K562 (cell line): ENCODE measurements around the gene CD46. TPM values are rescaled to one million over a fixed set of nuclear protein-coding genes. Genes with fewer than 3 reads are reported as not detected.
A peak's percentile ranks its signal among the peaks of the same experiment; 100 is the strongest.

Experiments used
- BCL6 ChIP-seq: fragments of 250-450 bp; sonication (Bioruptor Pico); IDR thresholded peaks from 2 replicates; pipeline ENCODE4 v1.4.0; 2020
- CREB1 ChIP-seq, 2 experiments: sonication (generic) in 1 of 2; formaldehyde crosslinking in 1 of 2; IDR thresholded peaks; 2 replicates each; pipeline versions ENCODE4 v1.6.1 to v1.8.0; 2012 to 2022; ENCODE audit warnings: inconsistent platforms in 1 of 2, mild to moderate bottlenecking in 1 of 2, missing genetic modification reagents in 1 of 2, moderate library complexity in 1 of 2
- CXXC5 ChIP-seq: fragments of 250-450 bp; sonication (Bioruptor Pico); IDR thresholded peaks from 2 replicates; pipeline ENCODE4 v1.8.0; 2022; ENCODE audit warnings: inconsistent platforms, mild to moderate bottlenecking, moderate library complexity
- HIVEP1 ChIP-seq: fragments of 250-450 bp; sonication (Bioruptor Pico); IDR thresholded peaks from 2 replicates; pipeline ENCODE4 v1.4.0; 2020; ENCODE audit warnings: mild to moderate bottlenecking
- HLTF ChIP-seq: fragments of 450-650 bp; IDR thresholded peaks from 2 replicates; pipeline ENCODE4 v1.6.1; 2016
- HNRNPLL ChIP-seq: fragments of 200-400 bp; formaldehyde crosslinking; IDR thresholded peaks from 2 replicates; pipeline ENCODE4 v1.6.1; 2017; ENCODE audit warnings: low read length, low read depth, mild to moderate bottlenecking; ENCODE audit not compliant: poor library complexity, severe bottlenecking
- KLF13 ChIP-seq: fragments of 450-650 bp; IDR thresholded peaks from 2 replicates; pipeline ENCODE4 v1.6.1; 2016; ENCODE audit warnings: missing genetic modification characterization, low read depth, mild to moderate bottlenecking, missing compliant biosample characterization, moderate library complexity, borderline replicate concordance
- MAFK ChIP-seq: IDR thresholded peaks from 2 replicates; pipeline ENCODE4 v1.6.1; 2011; ENCODE audit warnings: low read length, improper control_type of control experiment
- NCOR1 ChIP-seq: fragments of 450-650 bp; IDR thresholded peaks from 2 replicates; pipeline ENCODE4 v1.6.1; 2016; ENCODE audit warnings: mild to moderate bottlenecking, moderate library complexity
- NRF1 ChIP-seq, 2 experiments: fragments of 450-650 bp; IDR thresholded peaks in 1 of 2; conservative IDR thresholded peaks in 1 of 2; 2 replicates each; pipeline ENCODE4 v1.6.1; 2014; ENCODE audit warnings: mild to moderate bottlenecking in 2 of 2
- SPI1 ChIP-seq: IDR thresholded peaks from 2 replicates; pipeline ENCODE4 v1.6.1; 2011; ENCODE audit warnings: low read depth, low read length, control low read depth, borderline replicate concordance
- ZBTB40 ChIP-seq, 2 experiments: fragments of 450-650 bp in 1 of 2; sonication (generic) in 1 of 2; formaldehyde crosslinking in 1 of 2; IDR thresholded peaks; 2 replicates each; pipeline versions ENCODE4 v1.7.1 to v1.9.0; 2016 to 2022; ENCODE audit warnings: inconsistent platforms in 1 of 2, mild to moderate bottlenecking in 1 of 2, missing genetic modification reagents in 1 of 2
- ZNF12 ChIP-seq: sonication (generic); formaldehyde crosslinking; IDR thresholded peaks from 2 replicates; pipeline ENCODE4 v1.4.0; 2020; ENCODE audit warnings: mild to moderate bottlenecking, missing genetic modification reagents
- ZNF184 ChIP-seq: sonication (generic); formaldehyde crosslinking; IDR thresholded peaks from 2 replicates; pipeline ENCODE4 v1.5.0; 2020; ENCODE audit warnings: missing genetic modification reagents
- ZNF23 ChIP-seq: fragments of 250-450 bp; sonication (Bioruptor Pico); IDR thresholded peaks from 2 replicates; pipeline ENCODE4 v1.4.0; 2020; ENCODE audit warnings: mild to moderate bottlenecking
- ZNF584 ChIP-seq: fragments of 200-800 bp; sonication (Bioruptor generic); IDR thresholded peaks from 2 replicates; pipeline ENCODE4 v1.6.1; 2016; ENCODE audit warnings: low read depth, mild to moderate bottlenecking, missing genetic modification characterization, missing compliant biosample characterization
- polyA plus RNA-seq, 8 experiments: library from polyadenylated mRNA; depleted of rRNA in 4 of 8; stranded (reverse) in 5 of 8; unstranded in 3 of 8; fragments of >200 nt; fragmentation: Nextera tagmentation in 2 of 8; fragmentation: Illumina TruSeq in 1 of 8; extraction: Ambion mirVana in 2 of 8; extraction: Trizol in 1 of 8; gene quantifications; 2 replicates each; pipeline versions ENCODE4 v1.2.1 to v1.2.3, GENCODE V29; 2011 to 2014; ENCODE audit warnings: inconsistent platforms in 1 of 8, missing spikeins in 1 of 8
- total RNA-seq, 7 experiments: library from RNA; depleted of rRNA in 6 of 7; stranded (reverse); fragments of >200 nt in 6 of 7; fragmentation: Illumina TruSeq in 2 of 7; extraction: Trizol in 2 of 7; gene quantifications; 2 replicates each; pipeline versions ENCODE4 v1.2.1 to v1.2.3, GENCODE V29; 2011 to 2021; ENCODE audit warnings: low replicate concordance in 1 of 7
- TF ChIP-seq, protein P1 (sequence below), 2 experiments: fragments of 450-650 bp; IDR thresholded peaks; 2 replicates each; pipeline ENCODE4 v1.6.1; 2016

The CD46 gene
- total and polyA plus RNA-seq, 9 of the 15 experiments (the other 6 are each of a cell fraction or from before 2014, with no cell fraction given): 87.9 to 374 (median 156) TPM

DNA sequence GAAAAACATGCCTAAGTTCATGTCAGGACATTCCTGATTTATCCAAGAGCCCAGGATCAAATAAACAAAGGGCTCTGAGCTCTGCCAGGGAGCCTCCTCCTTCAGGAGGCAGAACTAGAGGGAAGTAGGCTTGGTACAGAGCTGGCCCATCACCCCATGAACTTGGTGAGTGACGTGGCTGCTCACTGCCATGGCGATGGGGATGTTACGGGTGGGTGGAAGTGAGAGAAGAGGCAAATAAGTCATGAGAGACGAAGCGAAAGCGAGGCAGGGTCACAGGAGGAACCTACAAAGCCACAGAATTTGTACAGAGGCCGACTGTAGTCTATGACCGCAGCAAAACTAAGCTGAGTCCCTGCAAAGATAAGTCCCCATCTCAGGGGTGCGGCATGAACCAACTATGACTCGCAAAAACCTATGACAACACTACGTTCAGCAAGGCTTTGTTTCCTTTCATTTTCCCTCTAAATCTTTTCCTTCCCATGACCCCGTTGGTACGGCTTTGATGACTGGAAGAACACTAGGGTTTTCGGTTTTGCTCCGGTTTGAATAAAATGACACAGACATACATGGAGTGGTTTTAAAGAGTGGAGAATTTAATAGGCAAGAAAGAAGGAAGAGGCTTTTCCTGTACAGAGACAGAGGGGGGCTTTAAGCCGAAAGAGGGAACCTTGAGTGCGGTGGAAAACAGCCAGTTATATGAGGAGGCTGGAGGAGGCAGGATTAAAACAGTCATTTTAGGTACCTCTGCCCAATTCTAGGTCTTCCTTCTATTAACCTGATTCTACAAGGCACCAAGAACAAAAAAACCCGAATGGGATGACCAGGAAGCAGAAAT lies 74.1 kb downstream of the CD46 start (continued):
- TF ChIP-seq ZBTB40 (IDR thresholded peaks at IDR 0.05): peak; percentile 54
- TF ChIP-seq ZBTB40 (CRISPR knock-in tag; IDR thresholded peaks at IDR 0.05): no peak
- peak; percentile 77 for TF ChIP-seq CREB1 (IDR thresholded peaks at IDR 0.05)
- TF ChIP-seq CREB1 (CRISPR knock-in tag; IDR thresholded peaks at IDR 0.05): peak; percentile 71
- TF ChIP-seq KLF13: peak; percentile 50; the same call in 1 of the 2 replicates
- TF ChIP-seq NRF1 (conservative IDR thresholded peaks at IDR 0.05 in 1 of 2, IDR thresholded peaks at IDR 0.05 in 1 of 2): peak in 1 of 2 experiments; percentile 22; a peak in 1 of 4 replicates
- 0 out of 2 replicates have a peak, but pooled peaks have one; percentile 27 for TF ChIP-seq HIVEP1
- 0 out of 2 replicates have a peak, but pooled peaks have one; percentile 53 for TF ChIP-seq ZNF584 (CRISPR knock-in tag)
- TF ChIP-seq, protein P1, sequence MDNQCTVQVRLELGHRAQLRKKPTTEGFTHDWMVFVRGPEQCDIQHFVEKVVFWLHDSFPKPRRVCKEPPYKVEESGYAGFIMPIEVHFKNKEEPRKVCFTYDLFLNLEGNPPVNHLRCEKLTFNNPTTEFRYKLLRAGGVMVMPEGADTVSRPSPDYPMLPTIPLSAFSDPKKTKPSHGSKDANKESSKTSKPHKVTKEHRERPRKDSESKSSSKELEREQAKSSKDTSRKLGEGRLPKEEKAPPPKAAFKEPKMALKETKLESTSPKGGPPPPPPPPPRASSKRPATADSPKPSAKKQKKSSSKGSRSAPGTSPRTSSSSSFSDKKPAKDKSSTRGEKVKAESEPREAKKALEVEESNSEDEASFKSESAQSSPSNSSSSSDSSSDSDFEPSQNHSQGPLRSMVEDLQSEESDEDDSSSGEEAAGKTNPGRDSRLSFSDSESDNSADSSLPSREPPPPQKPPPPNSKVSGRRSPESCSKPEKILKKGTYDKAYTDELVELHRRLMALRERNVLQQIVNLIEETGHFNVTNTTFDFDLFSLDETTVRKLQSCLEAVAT (IDR thresholded peaks at IDR 0.05): peak in 1 of 2 experiments; percentile 89; a peak in 2 of 4 replicates
- TF ChIP-seq HLTF: peak; percentile 66; the same call in 1 of the 2 replicates
- TF ChIP-seq CXXC5 (CRISPR knock-in tag): peak; percentile 79
- peak; percentile 95 for TF ChIP-seq ZNF12 (CRISPR knock-in tag)
- peak; percentile 41 for TF ChIP-seq HNRNPLL
- peak; percentile 48; the same call in 1 of the 2 replicates for TF ChIP-seq NCOR1
- TF ChIP-seq SPI1: no peak
- peak; percentile 53; the same call in 1 of the 2 replicates for TF ChIP-seq MAFK
- no peak for TF ChIP-seq ZNF184 (CRISPR knock-in tag)
- peak; percentile 53; the same call in 1 of the 2 replicates for TF ChIP-seq BCL6 (CRISPR knock-in tag)
- TF ChIP-seq ZNF23 (CRISPR knock-in tag): no peak
